GM18508 (cell line): Measurements from ENCODE around the gene MSH2.
"Not testable (repeated sequence)": the region's sequence is repeated elsewhere in the genome, so short reads cannot be mapped to it uniquely, and the experiment has no call there.

Experiments
- ATAC-seq: cut with Tn5 transposase; IDR thresholded peaks from one replicate; pipeline ENCODE4 v1.9.1; 2021; ENCODE audit warnings: moderate number of reproducible peaks; ENCODE audit not compliant: insufficient read depth, unreplicated experiment

MSH2 gene

GRCh38 chr2:47402805-47403608, at the start of gene MSH2:
Gene MSH2, plus strand, starts transcription at chr2:47403156. Its CDS starts 36 bp downstream, at chr2:47403192.
- peak; percentile 86 for ATAC-seq

- no peak for ATAC-seq
Measured at GRCh38 chr2:47354013-47354847, 48.7 kb upstream of the MSH2 start.

- ATAC-seq: no peak
Measured at GRCh38 chr2:47354848-47355204, 48.1 kb upstream of the MSH2 start.

DNA sequence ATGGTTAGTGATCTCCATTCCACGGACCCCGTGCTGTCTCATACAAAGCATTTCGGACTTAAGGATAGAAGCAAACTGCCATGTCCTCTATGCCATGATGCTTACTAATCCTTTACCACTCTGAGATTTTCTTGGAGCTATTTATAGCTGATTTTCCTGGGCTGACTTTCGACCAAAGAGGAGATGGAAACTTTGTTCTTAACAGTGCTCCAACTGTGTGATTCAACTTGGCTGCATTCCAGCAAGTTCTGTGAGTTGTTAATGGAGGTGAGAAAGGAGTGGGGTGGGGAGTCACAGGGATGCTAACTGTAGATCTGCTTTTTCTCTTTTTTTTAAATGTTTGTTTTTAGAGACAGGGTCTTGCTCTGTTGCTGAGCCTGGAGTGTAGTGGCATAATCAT, 45.5 kb upstream of the MSH2 start:
- no peak for ATAC-seq

GRCh38 chr2:47359375-47359868, 43.5 kb upstream of the MSH2 start:
- no peak for ATAC-seq

- no peak for ATAC-seq
Measured at GRCh38 chr2:47360283-47360682, 42.7 kb upstream of the MSH2 start.

- ATAC-seq: no peak
Measured at GRCh38 chr2:47360927-47361326, 42.0 kb upstream of the MSH2 start.

GRCh38 chr2:47361505-47362229, 41.3 kb upstream of the MSH2 start:
- ATAC-seq: not testable (repeated sequence)

- ATAC-seq: no peak
Measured at GRCh38 chr2:47373747-47374146, 29.2 kb upstream of the MSH2 start.

- ATAC-seq: no peak
Measured at GRCh38 chr2:47375307-47375706, 27.6 kb upstream of the MSH2 start.

DNA sequence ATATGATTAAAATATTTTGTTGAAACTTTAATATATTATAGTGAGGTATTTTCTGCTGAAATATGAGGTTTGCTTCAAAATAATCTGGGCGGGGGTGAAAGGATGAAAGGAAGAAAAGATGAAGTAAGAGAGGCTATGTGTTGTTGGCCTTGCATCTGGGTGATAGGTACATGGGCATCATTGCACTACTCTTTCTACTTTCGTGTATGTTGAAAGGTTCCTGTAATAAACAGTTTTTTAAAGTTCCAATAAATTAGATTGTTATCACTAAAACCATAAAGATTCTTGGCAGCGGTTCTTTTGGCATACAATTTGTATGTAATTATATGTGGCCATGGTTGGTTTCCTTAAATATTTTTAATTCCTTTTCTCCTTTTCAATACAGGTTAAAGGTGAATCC, 23.6 kb upstream of the MSH2 start:
- ATAC-seq: no peak

- ATAC-seq: no peak
Measured at GRCh38 chr2:47381408-47381807, 21.5 kb upstream of the MSH2 start.

GRCh38 chr2:47386551-47386950, 16.4 kb upstream of the MSH2 start:
- ATAC-seq: no peak

DNA sequence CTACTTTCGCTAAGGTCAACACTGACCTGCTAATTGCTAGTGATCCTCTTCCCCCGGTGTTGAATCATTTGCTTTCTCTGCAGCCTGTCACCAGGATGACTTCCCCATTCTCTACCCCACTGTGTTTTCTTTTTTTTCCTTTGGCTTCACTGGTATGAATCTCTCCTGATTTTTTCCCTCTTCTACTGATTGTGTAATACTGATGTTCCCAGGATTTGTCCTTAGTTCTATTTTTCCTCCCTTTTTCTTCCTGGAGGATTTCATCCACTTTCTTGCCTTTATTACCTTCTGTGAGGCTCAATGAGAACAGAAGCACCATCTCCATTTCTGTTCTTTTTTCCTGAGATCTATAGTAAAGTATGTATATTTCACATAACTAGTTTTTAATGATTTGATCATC, 14.1 kb upstream of the MSH2 start:
- ATAC-seq: no peak

DNA sequence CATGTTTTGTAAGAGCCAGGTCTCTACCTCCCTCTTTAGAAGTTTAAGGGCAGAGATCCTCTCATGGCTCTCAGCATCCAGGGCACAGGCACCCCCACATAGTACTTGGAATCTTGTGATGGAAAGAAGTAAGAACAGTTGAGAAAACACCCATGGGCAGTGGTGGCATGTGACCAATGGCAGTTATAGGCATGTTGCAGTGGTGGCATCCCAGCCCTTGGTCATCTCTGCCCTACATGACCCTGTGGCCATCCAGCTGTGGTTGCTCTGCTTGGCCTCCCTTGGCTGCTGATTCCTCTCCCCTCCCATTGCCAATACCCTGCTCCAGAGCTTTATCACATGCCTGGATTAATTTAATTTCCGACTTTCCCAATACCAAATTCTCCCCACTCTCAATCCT, 13.3 kb upstream of the MSH2 start:
- ATAC-seq: no peak

DNA sequence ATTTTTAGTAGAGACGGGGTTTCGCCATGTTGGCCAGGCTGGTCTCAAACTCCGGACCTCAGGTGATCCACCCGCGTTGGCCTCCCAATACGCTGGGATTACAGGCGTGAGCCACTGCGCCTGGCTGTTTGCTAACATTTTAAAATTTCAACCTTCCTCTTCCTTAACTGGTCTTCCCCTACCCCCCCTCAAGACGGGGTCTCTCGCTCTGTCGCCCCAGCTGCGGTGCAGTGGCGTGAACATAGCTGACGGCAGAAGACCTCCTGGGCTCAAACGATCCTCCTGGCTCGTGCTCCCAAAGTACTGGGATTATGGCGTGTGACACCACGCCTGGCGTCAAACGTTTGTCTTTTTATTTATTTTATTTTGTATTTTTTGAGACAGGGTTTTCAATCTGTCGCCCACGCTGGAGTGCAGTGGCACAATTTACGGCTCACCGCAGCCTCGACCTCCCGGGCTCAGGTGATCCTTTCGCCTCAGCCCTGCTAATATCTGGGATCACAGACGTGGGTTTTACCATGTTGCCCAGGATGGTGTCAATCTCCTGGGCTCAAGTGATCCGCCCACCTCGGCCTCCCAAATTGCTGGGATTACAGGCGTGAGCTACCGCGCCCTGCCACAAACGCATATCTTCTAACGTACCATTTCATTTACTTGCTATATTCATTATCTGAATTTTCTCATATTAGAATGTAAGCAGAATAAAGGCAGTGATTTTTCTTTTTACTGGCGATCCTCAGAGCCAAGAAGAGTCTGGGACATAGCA, 984 bp upstream of the MSH2 start:
- no peak for ATAC-seq

GRCh38 chr2:47402555-47402804, 476 bp upstream of the MSH2 start:
- no peak for ATAC-seq

GRCh38 chr2:47403609-47404193, 745 bp downstream of the MSH2 start:
- ATAC-seq: no peak

DNA sequence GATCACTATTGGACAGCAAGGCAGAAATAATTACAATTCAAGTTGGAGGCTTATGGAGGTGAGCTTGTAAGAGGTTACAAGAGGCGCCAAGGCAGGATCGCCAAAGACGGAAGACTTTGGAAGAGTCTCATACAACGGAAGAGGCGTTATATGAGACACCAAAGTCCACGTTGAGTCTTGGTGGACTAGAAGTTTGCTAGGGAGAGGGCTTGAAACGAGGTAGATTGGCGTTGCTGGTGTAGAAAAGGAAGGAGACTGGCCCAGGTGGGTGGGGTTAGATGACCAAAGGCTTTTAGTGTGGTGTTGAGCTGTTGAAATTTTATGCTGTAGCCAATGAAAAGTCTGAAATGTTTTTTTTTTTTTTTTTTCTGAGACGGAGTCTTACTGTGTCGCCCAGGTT, 1.4 kb downstream of the MSH2 start:
- ATAC-seq: no peak

DNA sequence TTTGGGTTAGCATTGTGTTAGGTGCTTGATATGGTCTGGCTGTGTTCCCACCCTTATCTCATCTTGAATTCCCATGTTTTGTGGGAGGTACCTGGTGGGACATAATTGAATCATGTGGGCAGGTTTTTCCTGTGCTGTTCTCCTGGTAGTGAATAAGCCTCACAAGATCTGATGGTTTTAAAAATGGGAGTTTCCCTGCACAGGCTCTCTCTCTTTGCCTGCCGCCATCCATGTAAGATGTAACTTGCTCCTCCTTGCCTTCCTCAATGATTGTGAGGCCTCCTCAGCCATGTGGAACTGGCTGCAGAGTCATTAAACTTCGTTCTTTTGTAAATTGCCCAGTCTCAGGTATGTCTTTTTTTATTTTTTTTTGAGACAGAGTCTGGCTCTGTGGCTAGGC, 2.8 kb downstream of the MSH2 start:
- no peak for ATAC-seq
